HEK293 (cell line): ENCODE results near the gene ZIC4.

Source experiments
- CTCF ChIA-PET: fragments of 350-600 bp; formaldehyde crosslinking; extraction: SDS; loops from one replicate; lab custom pipeline; 2021; ENCODE audit warnings: antibody characterized with exemption; lab: Yijun Ruan, JAX
- POLR2A ChIA-PET: fragments of 300-600 bp; formaldehyde crosslinking; extraction: SDS; loops from one replicate; lab custom pipeline; 2020; ENCODE audit warnings: antibody characterized with exemption, inconsistent platforms; lab: Yijun Ruan, JAX
- H3K27ac ChIP-seq: fragments of 200-500 bp; sonication (Bioruptor generic); 2 replicates; pipeline ENCODE4 v1.5.1; 2014; ENCODE audit warnings: low read depth, low read length, control low read depth, inconsistent platforms; ENCODE audit errors: extremely low read depth
- H3K36me3 ChIP-seq, 2 experiments: fragments of 200-500 bp in 1 of 2; sonication (Bioruptor generic) in 1 of 2; 1 replicate in 1 of 2; 2 replicates in 1 of 2; pipeline ENCODE4 v1.5.1; 2014 to 2017; ENCODE audit warnings: inconsistent platforms in 2 of 2, low read length in 2 of 2; ENCODE audit not compliant: control insufficient read depth in 2 of 2, insufficient read depth in 1 of 2
- H3K4me1 ChIP-seq: fragments of 200-500 bp; sonication (Bioruptor generic); 2 replicates; pipeline ENCODE4 v1.5.1; 2014; ENCODE audit warnings: mild to moderate bottlenecking, low read length, inconsistent platforms; ENCODE audit not compliant: control insufficient read depth, insufficient read depth
- H3K4me3 ChIP-seq: 2 replicates; pipeline ENCODE4 v1.5.1; 2011; ENCODE audit warnings: low read depth, mild to moderate bottlenecking, control low read depth, low read length, moderate library complexity
- H3K9me3 ChIP-seq: fragments of 200-500 bp; sonication (Bioruptor generic); 2 replicates; pipeline ENCODE4 v1.5.1; 2014; ENCODE audit warnings: low read depth, low read length, inconsistent platforms; ENCODE audit not compliant: control insufficient read depth, insufficient read depth
- BCL6B ChIP-seq: fragments of 450-650 bp; formaldehyde crosslinking; IDR thresholded peaks from 2 replicates; pipeline ENCODE4 v1.5.1; 2017; ENCODE audit warnings: missing biosample characterization, missing genetic modification characterization
- GLIS2 ChIP-seq: fragments of 450-650 bp; formaldehyde crosslinking; IDR thresholded peaks from 2 replicates; pipeline ENCODE4 v1.5.1; 2016; ENCODE audit warnings: missing biosample characterization, missing genetic modification characterization
- KLF9 ChIP-seq: fragments of 450-650 bp; formaldehyde crosslinking; IDR thresholded peaks from 2 replicates; pipeline ENCODE4 v1.5.1; 2016; ENCODE audit warnings: missing biosample characterization, missing genetic modification characterization, low read depth
- PRDM1 ChIP-seq: fragments of 450-650 bp; formaldehyde crosslinking; IDR thresholded peaks from 2 replicates; pipeline ENCODE4; 2016; ENCODE audit warnings: missing biosample characterization, missing genetic modification characterization
- PRDM6 ChIP-seq: fragments of 450-650 bp; formaldehyde crosslinking; IDR thresholded peaks from 2 replicates; pipeline ENCODE4 v1.5.1; 2017; ENCODE audit warnings: missing biosample characterization, missing genetic modification characterization
- REST ChIP-seq: fragments of 450-650 bp; formaldehyde crosslinking; IDR thresholded peaks from 2 replicates; pipeline ENCODE4 v1.5.1; 2016; ENCODE audit warnings: missing biosample characterization, missing genetic modification characterization
- ZBTB44 ChIP-seq: fragments of 450-650 bp; IDR thresholded peaks from 2 replicates; pipeline ENCODE4 v1.5.1; 2018; ENCODE audit warnings: missing biosample characterization, mild to moderate bottlenecking, missing genetic modification characterization
- ZNF132 ChIP-seq: fragments of 450-650 bp; formaldehyde crosslinking; IDR thresholded peaks from 2 replicates; pipeline ENCODE4 v1.5.1; 2017; ENCODE audit warnings: missing biosample characterization, missing genetic modification characterization, borderline replicate concordance
- ZNF639 ChIP-seq: fragments of 450-650 bp; formaldehyde crosslinking; IDR thresholded peaks from 2 replicates; pipeline ENCODE4 v1.5.1; 2016; ENCODE audit warnings: missing biosample characterization, missing genetic modification characterization
- ZNF701 ChIP-seq: fragments of 450-650 bp; formaldehyde crosslinking; IDR thresholded peaks from 2 replicates; pipeline ENCODE4 v1.5.1; 2016; ENCODE audit warnings: missing biosample characterization, missing genetic modification characterization

Gene ZIC4

GRCh38 chr3:147416931-147417330 is 10.6 kb upstream of the ZIC4 start:
- Histone ChIP-seq H3K36me3 (no peaks in the 10 kb centered on the region), H3K4me3 (no peak overlapping the region), H3K4me1 (no peaks in the 10 kb centered on the region), H3K9me3 (no peaks in the 10 kb centered on the region)
- ChIA-PET POLR2A (no interaction called here), CTCF (interaction anchor here (0.6 kb wide), 1 partner anchor 15 kb away, joined by 6 read pairs; no protein-coding TSS in a partner anchor)
- TF ChIP-seq PRDM1 (tag by site-specific recombination) = no peak
- TF ChIP-seq BCL6B (tag by site-specific recombination) = no peak
- no peak for TF ChIP-seq GLIS2
- no peak for TF ChIP-seq REST (tag by site-specific recombination)
- TF ChIP-seq, all 188 proteins: peak for 0
- H3K27ac ChIP-seq = no peak overlapping the region

GRCh38 chr3:147415874-147416273 is 9.5 kb upstream of the ZIC4 start:
- POLR2A ChIA-PET = no interaction called here
- Histone ChIP-seq H3K36me3 (no peaks in the 10 kb centered on the region), H3K27ac (no peak overlapping the region), H3K4me1 (no peaks in the 10 kb centered on the region), H3K9me3 (no peaks in the 10 kb centered on the region), H3K4me3 (no peak overlapping the region)
- TF ChIP-seq ZNF132 (tag by site-specific recombination) (no peak), KLF9 (no peak), ZNF701 (tag by site-specific recombination) (no peak)
- CTCF ChIA-PET = no interaction called here

GRCh38 chr3:147415286-147415685 is 8.9 kb upstream of the ZIC4 start:
- CTCF ChIA-PET = no interaction called here
- Histone ChIP-seq H3K4me3 (no peak overlapping the region), H3K9me3 (no peaks in the 10 kb centered on the region), H3K36me3 (no peaks in the 10 kb centered on the region), H3K4me1 (no peaks in the 10 kb centered on the region), H3K27ac (no peak overlapping the region)
- POLR2A ChIA-PET = no interaction called here
- TF ChIP-seq PRDM6 (no peak), ZBTB44 (tag by site-specific recombination) (no peak), ZNF639 (tag by site-specific recombination) (no peak)
